H9 (cell line): ENCODE measurements around the gene DPP10. TPM values are rescaled to one million over a fixed set of nuclear protein-coding genes. Genes with fewer than 3 reads are reported as not detected.

Experiments
- DNase-seq: peaks from one replicate; pipeline ENCODE4 v3.0.0-alpha.2; 2017
- H2AFZ ChIP-seq: one replicate; pipeline ENCODE4 v1.6.1; 2013; ENCODE audit warnings: mild to moderate bottlenecking, low read length, control low read depth, moderate library complexity
- H2AK5ac ChIP-seq: 2 replicates; pipeline ENCODE4 v1.6.1; 2013; ENCODE audit warnings: low read length, control low read depth, mixed read lengths; ENCODE audit not compliant: insufficient read length
- H2BK120ac ChIP-seq: one replicate; pipeline ENCODE4 v1.6.1; 2013; ENCODE audit warnings: low read depth, mild to moderate bottlenecking, low read length, control low read depth, inconsistent platforms; ENCODE audit not compliant: poor library complexity, severe bottlenecking
- H2BK12ac ChIP-seq: 2 replicates; pipeline ENCODE4 v1.6.1; 2013; ENCODE audit warnings: low read length, control low read depth, mixed read lengths, low read depth; ENCODE audit not compliant: insufficient read length
- H2BK15ac ChIP-seq: 2 replicates; pipeline ENCODE4 v1.6.1; 2013; ENCODE audit warnings: low read depth, low read length, control low read depth
- H2BK20ac ChIP-seq: one replicate; pipeline ENCODE4 v1.6.1; 2013; ENCODE audit warnings: low read depth, mild to moderate bottlenecking, low read length, control low read depth, inconsistent platforms; ENCODE audit not compliant: poor library complexity, severe bottlenecking
- H2BK5ac ChIP-seq: 2 replicates; pipeline ENCODE4 v1.6.1; 2013; ENCODE audit warnings: low read length, control low read depth, mixed read lengths; ENCODE audit not compliant: insufficient read length
- H3K14ac ChIP-seq: 2 replicates; pipeline ENCODE4 v1.6.1; 2013; ENCODE audit warnings: low read length, control low read depth; ENCODE audit not compliant: insufficient read depth
- H3K18ac ChIP-seq: 2 replicates; pipeline ENCODE4 v1.6.1; 2013; ENCODE audit warnings: low read depth, mild to moderate bottlenecking, mixed read lengths, low read length, control low read depth; ENCODE audit not compliant: insufficient read length
- H3K23ac ChIP-seq: 2 replicates; pipeline ENCODE4 v1.6.1; 2013; ENCODE audit warnings: low read length, control low read depth, mixed read lengths, low read depth; ENCODE audit not compliant: insufficient read length
- H3K23me2 ChIP-seq: 2 replicates; pipeline ENCODE4 v1.6.1; 2013; ENCODE audit warnings: low read depth, mild to moderate bottlenecking, mixed read lengths, low read length, control low read depth; ENCODE audit not compliant: insufficient read length, poor library complexity, severe bottlenecking
- H3K27ac ChIP-seq: 2 replicates; pipeline ENCODE4 v1.5.1; 2013; ENCODE audit warnings: low read length, control low read depth, mixed read lengths, low read depth; ENCODE audit not compliant: insufficient read length
- H3K27me3 ChIP-seq: 2 replicates; pipeline ENCODE4 v1.6.1; 2013; ENCODE audit warnings: low read length, control low read depth, inconsistent platforms; ENCODE audit not compliant: insufficient read depth
- H3K4ac ChIP-seq: 2 replicates; pipeline ENCODE4 v1.6.1; 2013; ENCODE audit warnings: low read depth, mild to moderate bottlenecking, control low read depth, inconsistent platforms, low read length, moderate library complexity
- H3K4me1 ChIP-seq: 2 replicates; pipeline ENCODE4 v1.6.1; 2013; ENCODE audit warnings: low read length, control low read depth, inconsistent platforms; ENCODE audit not compliant: insufficient read depth
- H3K4me2 ChIP-seq: 2 replicates; pipeline ENCODE4 v1.6.1; 2013; ENCODE audit warnings: low read length, control low read depth, mixed read lengths; ENCODE audit not compliant: insufficient read length, insufficient read depth
- H3K56ac ChIP-seq: 2 replicates; pipeline ENCODE4 v1.6.1; 2013; ENCODE audit warnings: low read depth, mild to moderate bottlenecking, mixed read lengths, low read length, control low read depth; ENCODE audit not compliant: insufficient read length
- H3K79me1 ChIP-seq: 2 replicates; pipeline ENCODE4 v1.6.1; 2013; ENCODE audit warnings: low read depth, mild to moderate bottlenecking, moderate library complexity, low read length, control low read depth, inconsistent platforms; ENCODE audit not compliant: insufficient read depth, poor library complexity, severe bottlenecking
- H3K79me2 ChIP-seq: 2 replicates; pipeline ENCODE4 v1.6.1; 2013; ENCODE audit warnings: low read length, control low read depth, inconsistent platforms; ENCODE audit not compliant: insufficient read depth
- H3K9ac ChIP-seq: 2 replicates; pipeline ENCODE4 v1.6.1; 2013; ENCODE audit warnings: low read length, control low read depth, mixed read lengths; ENCODE audit not compliant: insufficient read length; ENCODE audit errors: extremely low read depth
- H3K9me3 ChIP-seq: one replicate; pipeline ENCODE4 v1.6.1; 2013; ENCODE audit warnings: low read depth, low read length, inconsistent platforms; ENCODE audit not compliant: control insufficient read depth
- H3T11ph ChIP-seq: one replicate; pipeline ENCODE4 v1.6.1; 2013; ENCODE audit warnings: mild to moderate bottlenecking, low read length, control low read depth, inconsistent platforms
- H4K20me1 ChIP-seq: one replicate; pipeline ENCODE4 v1.6.1; 2013; ENCODE audit not compliant: control insufficient read depth, insufficient read length, insufficient read depth
- H4K5ac ChIP-seq: 2 replicates; pipeline ENCODE4 v1.6.1; 2013; ENCODE audit warnings: low read depth, mild to moderate bottlenecking, mixed read lengths, low read length, control low read depth; ENCODE audit not compliant: insufficient read length
- H4K8ac ChIP-seq: replicated peaks from 2 replicates; pipeline ENCODE4 v1.6.1; 2013; ENCODE audit warnings: low read length, control low read depth, mixed read lengths, low read depth; ENCODE audit not compliant: insufficient read length
- H4K91ac ChIP-seq: 2 replicates; pipeline ENCODE4 v1.6.1; 2013; ENCODE audit warnings: low read depth, mild to moderate bottlenecking, moderate library complexity, mixed read lengths, low read length, control low read depth; ENCODE audit not compliant: insufficient read length
- H3K27ac Mint-ChIP-seq, 3 experiments: 2 replicates in 2 of 3; 3 replicates in 1 of 3; pipeline ENCODE4 v1.8.0; 2020 to 2021; ENCODE audit warnings: mixed read lengths in 3 of 3, mild to moderate bottlenecking in 1 of 3, moderate library complexity in 1 of 3
- H3K27me3 Mint-ChIP-seq: 2 replicates; pipeline ENCODE4 v1.8.0; 2021; ENCODE audit warnings: low read depth, mild to moderate bottlenecking, moderate library complexity, mixed read lengths
- H3K36me3 Mint-ChIP-seq, 3 experiments: 2 replicates in 2 of 3; 3 replicates in 1 of 3; pipeline ENCODE4 v1.8.0; 2020 to 2021; ENCODE audit warnings: low read depth in 3 of 3, mixed read lengths in 3 of 3; ENCODE audit not compliant: insufficient read depth in 1 of 3
- H3K4me1 Mint-ChIP-seq, 2 experiments: 2 replicates each; pipeline ENCODE4 v1.8.0; 2020; ENCODE audit warnings: mixed read lengths in 2 of 2
- H3K4me3 Mint-ChIP-seq, 2 experiments: 2 replicates in 1 of 2; 3 replicates in 1 of 2; pipeline ENCODE4 v1.8.0; 2020 to 2021; ENCODE audit warnings: mild to moderate bottlenecking in 2 of 2, mixed read lengths in 2 of 2, moderate library complexity in 1 of 2
- H3K9me3 Mint-ChIP-seq, 2 experiments: 2 replicates in 1 of 2; 3 replicates in 1 of 2; pipeline ENCODE4 v1.8.0; 2020; ENCODE audit warnings: mild to moderate bottlenecking in 2 of 2, mixed read lengths in 2 of 2, moderate library complexity in 1 of 2
- CTCF ChIP-seq: fragments of 200-600 bp; sonication (generic); conservative IDR thresholded peaks from 3 replicates; pipeline ENCODE4 v1.8.0; 2021; ENCODE audit warnings: antibody characterized with exemption, mild to moderate bottlenecking
- WGBS: extraction: QIAGEN DNeasy Blood & Tissue Kit; methylation state at CpG from one replicate; pipeline ENCODE4 v1.1.7; 2013; ENCODE audit warnings: missing lambda C conversion rate, low lambda C conversion rate, mixed read lengths; ENCODE audit not compliant: insufficient read length; ENCODE audit errors: extremely low coverage; 5-methylcytosine and 5-hydroxymethylcytosine counted together
- total RNA-seq: library from RNA; stranded (reverse); gene quantifications from 2 replicates; pipeline ENCODE4 v1.2.1, GENCODE V29; 2021

The DPP10 gene
- total RNA-seq, 1 experiment from 2014 or later = 11.3 TPM

DNA sequence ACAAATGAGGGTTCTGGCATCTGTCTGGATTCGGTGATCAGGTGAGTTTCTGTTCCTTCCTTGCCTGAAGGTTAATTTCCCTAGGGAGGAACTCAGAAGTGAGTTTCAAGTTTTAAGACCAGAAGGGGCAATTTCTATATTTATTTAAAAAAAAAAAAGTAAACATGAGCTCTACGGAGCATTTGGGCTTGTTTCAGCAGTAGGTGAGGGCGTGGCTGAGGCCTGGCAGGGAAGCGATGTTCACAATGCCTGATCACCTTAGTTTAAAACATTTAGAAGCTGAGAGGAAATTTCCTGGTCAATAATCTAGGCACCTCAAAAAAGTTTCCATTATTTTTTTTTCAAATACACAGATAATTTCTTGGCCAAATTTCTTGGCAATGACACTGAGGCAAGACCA lies 629.1 kb downstream of the DPP10 start:
- Histone ChIP-seq H2BK120ac (no peak overlapping the region), H3K4me2 (no peak overlapping the region), H4K20me1 (no peaks in the 10 kb centered on the region), H4K5ac (no peak overlapping the region), H3K4ac (no peak overlapping the region), H4K91ac (no peak overlapping the region), H3K23me2 (no peaks in the 10 kb centered on the region), H2BK20ac (no peak overlapping the region), H3K14ac (no peak overlapping the region), H2AK5ac (no peak overlapping the region), H3K18ac (no peak overlapping the region), H2AFZ (no peak overlapping the region), H3K79me2 (no peaks in the 10 kb centered on the region), H3T11ph (no peak overlapping the region), H2BK12ac (no peak overlapping the region), H3K23ac (no peak overlapping the region), H3K27me3 (no peaks in the 10 kb centered on the region), H2BK15ac (no peak overlapping the region), H3K27ac (no peak overlapping the region), H3K79me1 (no peaks in the 10 kb centered on the region), H4K8ac (no peak overlapping the region), H3K9me3 (no peaks in the 10 kb centered on the region), H3K9ac (no peak overlapping the region), H2BK5ac (no peak overlapping the region), H3K4me1 (no peaks in the 10 kb centered on the region), H3K56ac (no peak overlapping the region)
- Mint-ChIP-seq H3K4me1 (no peaks in the 10 kb centered on the region), H3K27ac (no peak overlapping the region), H3K9me3 (peaks cover 7 to 11% of the 10 kb centered on the region in 2 experiments; a peak in 4 of 5 replicates), H3K36me3 (peaks cover 0 to 12% (median 1%) of the 10 kb centered on the region in 3 experiments; a peak in 5 of 7 replicates), H3K4me3 (no peak overlapping the region), H3K27me3 (no peaks in the 10 kb centered on the region)
- DNase-seq = no peak
- WGBS = no CpG with 5 or more reads among the region's 4 CpGs
- no peak for TF ChIP-seq CTCF
